GM19455 (cell line): ENCODE data around the gene ATG7.
A peak's percentile ranks its signal among the peaks of the same experiment; 100 is the strongest.
"Not testable (repeated sequence)": the region's sequence is repeated elsewhere in the genome, so short reads cannot be mapped to it uniquely, and the experiment has no call there.

Experiments
- ATAC-seq: cut with Tn5 transposase; IDR thresholded peaks from one replicate; pipeline ENCODE4 v1.9.1; 2021; ENCODE audit not compliant: unreplicated experiment

ATG7 gene

DNA sequence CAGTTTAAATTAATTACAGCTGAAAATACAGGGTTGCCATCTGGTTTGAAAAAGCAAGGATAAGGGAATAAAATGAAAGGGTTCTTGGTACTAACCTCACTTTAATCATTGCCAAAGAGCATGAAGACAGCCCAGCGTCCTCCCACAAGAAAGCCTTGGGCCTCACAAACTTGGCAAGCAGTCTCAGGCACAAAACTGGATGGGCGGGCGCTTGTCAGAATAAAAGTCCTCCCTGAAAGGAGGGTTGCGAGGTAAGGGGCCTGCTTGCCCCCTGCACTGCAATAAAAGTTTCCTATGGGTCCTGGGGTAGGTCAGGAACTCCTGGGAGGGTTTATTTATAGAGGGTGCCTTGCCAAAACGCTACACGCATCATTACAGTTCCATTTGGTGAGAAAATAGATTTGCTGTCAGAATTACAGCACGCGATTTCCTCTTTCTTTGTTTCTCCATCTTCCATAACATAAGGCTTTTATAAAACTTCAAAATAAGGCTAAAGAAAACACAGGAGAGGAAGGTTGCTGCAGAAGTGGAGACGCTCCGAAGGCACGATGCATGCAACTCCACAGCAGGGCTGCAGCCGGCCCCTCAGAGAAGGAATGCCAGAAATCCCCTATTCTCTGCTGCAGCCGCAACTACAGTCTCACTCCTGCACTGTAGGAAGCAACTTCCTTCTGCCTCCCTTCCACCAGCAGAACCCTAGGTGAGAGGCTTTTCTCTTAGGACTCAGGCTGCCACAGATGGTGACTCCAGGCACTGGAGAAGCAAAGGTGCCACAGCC is 310.2 kb downstream of the ATG7 start:
- ATAC-seq, result no peak

DNA sequence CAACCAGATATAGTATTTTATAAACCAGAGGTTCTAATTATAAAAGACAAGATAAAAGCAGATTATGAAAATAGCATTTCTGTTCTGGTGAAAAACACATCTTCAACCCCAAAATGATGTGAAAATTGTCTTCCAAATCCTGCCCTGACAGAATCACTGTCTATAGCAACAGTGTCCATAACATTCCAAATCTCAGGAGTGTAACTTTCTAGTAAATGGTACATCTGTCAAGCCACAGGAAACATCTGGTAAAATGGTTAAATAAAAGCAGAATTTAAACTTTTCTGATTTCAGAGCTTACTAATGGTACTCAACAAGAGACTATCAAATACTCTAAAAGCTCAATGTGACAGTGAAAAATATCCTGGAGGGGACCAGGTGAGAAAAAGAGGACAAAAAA is 311.0 kb downstream of the ATG7 start:
- no peak for ATAC-seq

DNA sequence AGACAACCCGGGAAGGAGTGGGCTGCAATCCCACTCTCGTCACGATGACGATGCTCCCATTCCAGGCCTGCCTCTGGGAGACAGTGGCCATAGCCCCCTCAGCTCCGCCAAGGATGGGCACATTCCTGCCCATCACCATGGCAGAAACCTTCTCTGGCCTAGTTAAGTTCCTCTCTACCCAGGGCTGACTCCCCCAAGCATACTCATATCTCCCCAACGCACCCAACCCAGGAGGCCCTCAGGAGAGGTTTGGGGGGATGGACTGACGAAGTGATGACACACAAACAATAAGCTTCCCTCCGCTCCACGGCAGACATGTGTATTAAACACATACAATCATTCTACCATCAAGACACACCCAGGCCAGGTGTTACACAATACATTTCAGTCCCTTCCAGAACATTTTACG is 311.4 kb downstream of the ATG7 start:
- ATAC-seq, result no peak

DNA sequence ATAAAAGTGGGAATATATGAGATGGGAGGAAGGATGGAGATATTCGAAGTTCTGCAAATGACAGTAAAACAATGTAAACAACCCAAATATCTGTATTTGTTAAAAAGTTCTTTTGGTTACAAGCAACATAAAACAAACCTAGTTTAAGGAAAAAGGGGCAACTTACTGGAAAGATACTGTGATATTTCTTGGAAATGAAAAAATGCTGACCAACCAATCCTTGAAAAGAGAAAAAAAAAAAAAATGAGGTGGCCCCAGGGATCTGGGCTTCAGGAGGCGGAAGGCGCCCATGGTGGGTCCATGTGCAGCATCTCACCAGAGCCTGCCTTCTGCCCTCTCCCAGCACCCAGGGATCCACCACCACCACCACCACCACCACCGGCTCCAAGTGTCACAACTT is 312.4 kb downstream of the ATG7 start:
- ATAC-seq, result no peak

DNA sequence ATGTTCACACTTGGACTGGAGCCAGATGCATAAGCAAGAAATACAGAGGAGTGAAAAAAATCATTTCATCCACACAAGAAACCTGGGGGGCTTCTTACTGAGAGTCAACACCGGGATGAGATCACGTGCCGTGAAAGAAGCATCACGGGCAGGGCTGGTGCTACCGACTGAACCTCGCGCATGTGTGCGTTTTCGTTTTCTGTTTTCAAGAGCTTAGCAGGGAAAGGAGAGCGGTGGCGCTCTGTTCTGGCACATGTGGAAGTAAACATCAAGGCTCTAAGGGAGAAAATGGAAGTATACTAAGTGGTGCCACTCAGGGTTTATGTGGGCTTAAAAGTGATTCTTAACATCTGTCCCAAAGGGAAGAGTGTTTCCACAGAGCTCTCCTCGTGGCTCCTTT is 315.6 kb downstream of the ATG7 start:
- ATAC-seq, result no peak

- ATAC-seq, result no peak
Observed at GRCh38 chr3:11588338-11588737, 316.1 kb downstream of the ATG7 start.

- no peak for ATAC-seq
Observed at GRCh38 chr3:11588755-11589154, 316.6 kb downstream of the ATG7 start.

- no peak for ATAC-seq
Observed at GRCh38 chr3:11589706-11590105, 317.5 kb downstream of the ATG7 start.

GRCh38 chr3:11591002-11591355 is 318.8 kb downstream of the ATG7 start:
- no peak for ATAC-seq

DNA sequence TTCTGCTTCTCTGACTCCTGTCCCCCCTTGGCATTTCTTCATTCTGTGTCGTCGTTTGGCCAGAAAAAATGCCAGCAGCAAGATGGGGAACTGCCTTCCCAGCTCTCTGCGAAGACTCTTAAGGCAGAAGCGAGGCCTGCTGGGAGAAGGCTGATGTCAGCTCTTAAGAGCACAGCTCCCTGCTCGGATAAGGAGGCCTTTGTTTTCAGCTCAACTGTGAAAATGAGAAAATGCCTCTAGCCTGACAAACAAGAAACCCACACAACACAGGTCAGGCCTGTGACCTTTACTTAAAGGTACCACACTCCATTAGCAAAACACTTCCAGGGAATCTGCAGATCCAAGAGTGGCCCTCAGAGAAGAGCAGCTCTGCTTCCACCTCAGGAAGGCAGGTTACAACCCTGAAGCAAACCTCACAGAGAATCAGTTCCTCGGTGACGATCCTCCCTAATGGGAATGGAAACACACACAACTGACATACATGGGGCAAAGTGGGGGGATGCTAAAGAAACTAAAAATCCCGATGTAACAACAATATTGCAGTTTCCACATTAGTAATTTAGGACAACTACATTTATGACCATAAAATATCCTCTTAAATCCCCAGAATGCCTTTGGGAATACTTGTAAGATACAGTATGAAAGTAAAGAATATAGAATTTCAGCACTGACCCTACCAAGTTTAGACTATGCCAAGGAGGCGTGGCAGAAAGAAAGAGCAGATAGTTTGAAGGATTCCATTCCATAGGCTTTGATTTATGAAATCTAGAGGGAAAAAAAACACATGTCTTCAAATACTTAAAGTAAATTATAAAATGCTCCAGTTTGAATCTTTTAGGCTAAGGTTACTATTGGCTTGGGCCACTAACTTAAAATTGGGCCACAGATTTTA is 319.4 kb downstream of the ATG7 start:
- ATAC-seq, result no peak

- no peak for ATAC-seq
Observed at GRCh38 chr3:11592445-11593298, 320.5 kb downstream of the ATG7 start.

- ATAC-seq, result no peak
Observed at GRCh38 chr3:11593318-11594034, 321.3 kb downstream of the ATG7 start.

- not testable (repeated sequence) for ATAC-seq
Observed at GRCh38 chr3:11595024-11595423, 322.8 kb downstream of the ATG7 start.

DNA sequence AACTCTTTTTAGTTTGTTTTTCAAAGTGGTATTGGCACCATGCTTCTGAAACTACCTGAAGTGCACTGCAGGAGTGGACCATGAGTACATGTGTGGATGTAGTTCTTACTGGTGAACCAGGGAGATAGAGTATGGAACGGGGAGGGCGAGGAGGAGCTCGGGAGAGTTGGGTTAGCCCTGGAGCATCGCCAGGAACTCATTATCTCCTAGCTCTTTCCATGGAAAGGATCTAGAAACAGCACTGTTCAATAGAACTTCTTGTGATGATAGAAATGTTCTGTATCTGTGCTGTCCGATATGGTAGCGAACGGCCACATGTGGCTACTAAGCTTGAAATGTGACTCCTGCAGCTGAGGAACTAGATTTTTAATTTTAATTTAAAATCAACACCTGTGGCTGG is 324.2 kb downstream of the ATG7 start:
- no peak for ATAC-seq

DNA sequence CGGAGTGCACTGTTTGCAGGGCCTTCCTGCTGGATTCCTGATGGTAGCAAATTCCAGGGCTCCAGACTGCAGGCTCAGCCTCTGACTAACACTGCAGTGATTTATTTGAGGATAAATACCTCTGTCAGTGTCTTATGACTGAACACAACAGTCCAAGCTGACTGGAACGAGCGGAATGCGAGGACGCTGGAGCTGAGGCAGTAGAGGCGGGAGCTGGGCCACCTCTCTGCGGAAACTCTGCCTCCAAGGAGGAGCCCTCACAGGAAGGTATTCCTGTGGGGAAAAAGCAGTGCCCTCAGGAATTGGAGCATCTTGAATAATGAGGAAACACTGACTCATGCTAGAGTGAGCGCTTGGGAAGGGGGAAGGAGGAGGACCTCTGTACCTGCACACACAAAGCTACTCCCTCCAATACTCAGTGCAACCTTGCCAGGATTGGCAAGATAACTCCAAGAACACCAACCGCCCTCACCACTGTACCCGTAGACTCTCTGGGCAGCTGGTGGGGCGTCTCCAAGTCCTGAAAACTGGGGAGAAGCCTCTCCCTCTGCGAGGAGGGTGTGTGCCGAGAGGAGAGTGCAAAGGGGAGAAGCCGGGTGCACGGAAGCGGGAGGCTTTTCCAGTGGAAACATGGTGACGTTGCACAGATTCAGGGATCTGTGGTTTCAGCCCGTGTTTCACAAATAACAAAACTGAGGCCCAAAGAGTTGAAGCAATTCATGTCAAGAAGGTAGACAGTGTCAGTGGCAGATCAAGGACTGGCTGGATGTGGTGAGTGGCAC is 328.5 kb downstream of the ATG7 start:
- ATAC-seq, result no peak

DNA sequence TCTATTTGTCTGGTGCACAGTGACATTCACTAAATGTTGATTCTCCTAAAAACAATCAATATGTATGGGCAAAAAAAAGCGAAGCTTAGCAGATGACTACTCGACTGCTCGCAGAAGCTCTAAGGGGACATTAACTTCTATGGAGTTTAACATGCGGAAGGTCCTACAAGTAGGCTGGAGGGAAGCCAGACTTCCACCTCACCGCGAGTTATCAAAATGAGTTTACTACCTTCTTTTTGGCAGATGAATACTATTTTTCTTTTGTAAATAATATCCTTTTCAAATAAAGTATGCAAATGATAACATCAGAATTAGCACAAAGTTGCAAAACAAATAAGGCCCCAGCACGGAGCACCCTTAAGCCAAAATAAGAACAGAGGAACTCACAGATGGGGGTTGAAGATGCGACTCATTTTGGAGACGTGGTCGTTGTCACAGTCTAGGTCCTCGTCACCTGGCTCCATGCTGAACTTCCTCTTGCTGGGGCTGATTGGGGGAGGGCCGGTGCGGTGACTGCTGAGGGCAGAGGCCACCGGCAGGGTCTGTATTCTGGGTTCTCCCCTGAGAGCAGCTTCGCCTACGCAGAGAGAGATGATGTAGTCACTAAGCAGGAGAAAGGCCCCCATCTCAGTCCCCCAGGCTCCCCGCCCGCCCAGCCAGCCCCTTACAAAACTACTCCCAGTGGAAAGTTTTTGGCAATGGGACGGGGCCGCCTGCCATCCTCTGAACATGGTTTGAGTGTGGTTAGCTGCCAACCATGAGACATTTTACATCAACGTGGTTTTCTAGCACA is 329.4 kb downstream of the ATG7 start:
- peak; percentile 93 for ATAC-seq

GRCh38 chr3:11602239-11602840 is 330.1 kb downstream of the ATG7 start:
- peak; percentile 3 for ATAC-seq

DNA sequence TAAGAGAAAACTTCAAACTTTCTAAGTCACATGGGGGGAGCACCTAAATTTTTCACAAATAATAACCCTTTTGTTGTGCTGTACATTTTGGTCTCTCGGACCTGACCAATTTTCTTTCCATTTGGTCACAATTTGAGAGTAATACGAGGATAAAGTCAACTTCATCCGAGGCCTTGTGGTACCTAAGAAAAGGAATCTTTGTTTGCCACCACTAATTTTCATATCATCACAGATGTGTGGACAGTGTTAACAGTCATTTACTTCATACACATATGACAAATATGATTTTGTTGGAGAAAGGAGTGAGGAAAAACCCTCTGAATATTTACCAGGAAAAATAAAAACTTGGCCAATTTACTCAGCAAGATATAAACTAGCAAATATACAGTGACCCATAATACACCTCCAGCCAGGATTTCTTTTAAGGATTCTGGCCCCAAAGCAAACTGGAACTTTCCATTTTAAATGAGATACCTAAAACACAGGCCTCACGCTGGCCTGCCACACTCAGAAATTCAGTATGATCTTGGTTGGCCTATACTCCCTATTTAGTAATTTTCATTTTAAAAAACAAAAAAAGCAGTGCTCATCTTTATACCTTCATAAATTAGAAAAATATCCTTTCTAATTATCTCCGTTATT is 330.8 kb downstream of the ATG7 start:
- no peak for ATAC-seq
